NB4 (cell line): ENCODE results near the gene CYYR1.

Experiments
- CTCF ChIP-seq: IDR thresholded peaks from one replicate; pipeline ENCODE4 v1.5.1; 2012; ENCODE audit warnings: low read depth, low read length
- MAX ChIP-seq: IDR thresholded peaks from 2 replicates; pipeline ENCODE4 v1.6.1; 2011; ENCODE audit warnings: low read depth, low read length
- POLR2A ChIP-seq: IDR thresholded peaks from 2 replicates; pipeline ENCODE4 v1.6.1; 2011; ENCODE audit warnings: mild to moderate bottlenecking; ENCODE audit not compliant: insufficient read length; ENCODE audit errors: extremely low read depth

- no peak for TF ChIP-seq MAX
- TF ChIP-seq CTCF = no peak
- no peak for TF ChIP-seq POLR2A
Measured at GRCh38 chr21:26565546-26565945, 7.5 kb downstream of the CYYR1 start.
